Amniotic stem cell (primary cell): ENCODE measurements around the gene CREB5.

Experiments
- DNase-seq: peaks from one replicate; lab custom pipeline; 2025; lab: John Stamatoyannopoulos, UW

CREB5 gene

GRCh38 chr7:28407651-28408050, 4.7 kb upstream of the CREB5 start:
- DNase-seq = peak; percentile 24

GRCh38 chr7:28408105-28408959, 4.0 kb upstream of the CREB5 start:
- no peak for DNase-seq

GRCh38 chr7:28408960-28409715, 3.2 kb upstream of the CREB5 start:
- peak; percentile 100 for DNase-seq

GRCh38 chr7:28409716-28410627, 2.3 kb upstream of the CREB5 start:
- peak; percentile 13 for DNase-seq

- peak; percentile 14 for DNase-seq
These were observed 1.4 kb upstream of the CREB5 start for GRCh38 chr7:28410628-28411531.

GRCh38 chr7:28413011-28413410, 693 bp downstream of the CREB5 start:
- DNase-seq = no peak

GRCh38 chr7:28414453-28414852, 2.1 kb downstream of the CREB5 start:
- DNase-seq = no peak

- DNase-seq = no peak
These were observed 5.1 kb downstream of the CREB5 start for GRCh38 chr7:28417321-28417940.

GRCh38 chr7:28418311-28418710, 6.0 kb downstream of the CREB5 start:
- no peak for DNase-seq

GRCh38 chr7:28418966-28419365, 6.6 kb downstream of the CREB5 start:
- DNase-seq = no peak

- DNase-seq = peak; percentile 12
These were observed 7.4 kb downstream of the CREB5 start for GRCh38 chr7:28419716-28420115.

GRCh38 chr7:28423112-28423511, 10.8 kb downstream of the CREB5 start:
- DNase-seq = no peak

GRCh38 chr7:28423918-28424514, 11.7 kb downstream of the CREB5 start:
- DNase-seq = no peak

- no peak for DNase-seq
These were observed 13.2 kb downstream of the CREB5 start for GRCh38 chr7:28425496-28425895.

GRCh38 chr7:28427236-28427635, 14.9 kb downstream of the CREB5 start:
- no peak for DNase-seq

GRCh38 chr7:28430616-28431015, 18.3 kb downstream of the CREB5 start:
- DNase-seq = no peak

GRCh38 chr7:28432105-28432504, 19.8 kb downstream of the CREB5 start:
- DNase-seq = no peak

- no peak for DNase-seq
These were observed 20.7 kb downstream of the CREB5 start for GRCh38 chr7:28433039-28433438.

GRCh38 chr7:28433699-28434219, 21.4 kb downstream of the CREB5 start:
- DNase-seq = no peak

GRCh38 chr7:28434510-28434909, 22.2 kb downstream of the CREB5 start:
- DNase-seq = no peak
